Activated CD8-positive, alpha-beta memory T cell treated with anti-CD3 and anti-CD28 coated beads for 48 hours (primary cell): ENCODE results near the gene TRUB1.

ENCODE experiments used
- DNase-seq, 3 experiments: peaks; one replicate each; pipeline ENCODE4 v3.0.0-alpha.2; 2020; ENCODE audit warnings: low read depth in 2 of 3, low spot score in 2 of 3

TRUB1 gene

GRCh38 chr10:115026746-115027140 is 88.7 kb downstream of the TRUB1 start:
- no peak for DNase-seq
